H9 (cell line): Measurements from ENCODE around the gene TNIP1. TPM values are rescaled to one million over a fixed set of nuclear protein-coding genes. Genes with fewer than 3 reads are reported as not detected.

Source experiments
- DNase-seq: peaks from one replicate; pipeline ENCODE4 v3.0.0-alpha.2; 2017
- H2AFZ ChIP-seq: one replicate; pipeline ENCODE4 v1.6.1; 2013; ENCODE audit warnings: mild to moderate bottlenecking, low read length, control low read depth, moderate library complexity
- H2AK5ac ChIP-seq: 2 replicates; pipeline ENCODE4 v1.6.1; 2013; ENCODE audit warnings: low read length, control low read depth, mixed read lengths; ENCODE audit not compliant: insufficient read length
- H2BK120ac ChIP-seq: one replicate; pipeline ENCODE4 v1.6.1; 2013; ENCODE audit warnings: low read depth, mild to moderate bottlenecking, low read length, control low read depth, inconsistent platforms; ENCODE audit not compliant: poor library complexity, severe bottlenecking
- H2BK12ac ChIP-seq: 2 replicates; pipeline ENCODE4 v1.6.1; 2013; ENCODE audit warnings: low read length, control low read depth, mixed read lengths, low read depth; ENCODE audit not compliant: insufficient read length
- H2BK15ac ChIP-seq: 2 replicates; pipeline ENCODE4 v1.6.1; 2013; ENCODE audit warnings: low read depth, low read length, control low read depth
- H2BK20ac ChIP-seq: one replicate; pipeline ENCODE4 v1.6.1; 2013; ENCODE audit warnings: low read depth, mild to moderate bottlenecking, low read length, control low read depth, inconsistent platforms; ENCODE audit not compliant: poor library complexity, severe bottlenecking
- H2BK5ac ChIP-seq: 2 replicates; pipeline ENCODE4 v1.6.1; 2013; ENCODE audit warnings: low read length, control low read depth, mixed read lengths; ENCODE audit not compliant: insufficient read length
- H3K14ac ChIP-seq: 2 replicates; pipeline ENCODE4 v1.6.1; 2013; ENCODE audit warnings: low read length, control low read depth; ENCODE audit not compliant: insufficient read depth
- H3K18ac ChIP-seq: 2 replicates; pipeline ENCODE4 v1.6.1; 2013; ENCODE audit warnings: low read depth, mild to moderate bottlenecking, mixed read lengths, low read length, control low read depth; ENCODE audit not compliant: insufficient read length
- H3K23ac ChIP-seq: 2 replicates; pipeline ENCODE4 v1.6.1; 2013; ENCODE audit warnings: low read length, control low read depth, mixed read lengths, low read depth; ENCODE audit not compliant: insufficient read length
- H3K23me2 ChIP-seq: 2 replicates; pipeline ENCODE4 v1.6.1; 2013; ENCODE audit warnings: low read depth, mild to moderate bottlenecking, mixed read lengths, low read length, control low read depth; ENCODE audit not compliant: insufficient read length, poor library complexity, severe bottlenecking
- H3K27ac ChIP-seq: 2 replicates; pipeline ENCODE4 v1.5.1; 2013; ENCODE audit warnings: low read length, control low read depth, mixed read lengths, low read depth; ENCODE audit not compliant: insufficient read length
- H3K27me3 ChIP-seq: 2 replicates; pipeline ENCODE4 v1.6.1; 2013; ENCODE audit warnings: low read length, control low read depth, inconsistent platforms; ENCODE audit not compliant: insufficient read depth
- H3K4ac ChIP-seq: 2 replicates; pipeline ENCODE4 v1.6.1; 2013; ENCODE audit warnings: low read depth, mild to moderate bottlenecking, control low read depth, inconsistent platforms, low read length, moderate library complexity
- H3K4me1 ChIP-seq: 2 replicates; pipeline ENCODE4 v1.6.1; 2013; ENCODE audit warnings: low read length, control low read depth, inconsistent platforms; ENCODE audit not compliant: insufficient read depth
- H3K4me2 ChIP-seq: 2 replicates; pipeline ENCODE4 v1.6.1; 2013; ENCODE audit warnings: low read length, control low read depth, mixed read lengths; ENCODE audit not compliant: insufficient read length, insufficient read depth
- H3K56ac ChIP-seq: 2 replicates; pipeline ENCODE4 v1.6.1; 2013; ENCODE audit warnings: low read depth, mild to moderate bottlenecking, mixed read lengths, low read length, control low read depth; ENCODE audit not compliant: insufficient read length
- H3K79me1 ChIP-seq: 2 replicates; pipeline ENCODE4 v1.6.1; 2013; ENCODE audit warnings: low read depth, mild to moderate bottlenecking, moderate library complexity, low read length, control low read depth, inconsistent platforms; ENCODE audit not compliant: insufficient read depth, poor library complexity, severe bottlenecking
- H3K79me2 ChIP-seq: 2 replicates; pipeline ENCODE4 v1.6.1; 2013; ENCODE audit warnings: low read length, control low read depth, inconsistent platforms; ENCODE audit not compliant: insufficient read depth
- H3K9ac ChIP-seq: 2 replicates; pipeline ENCODE4 v1.6.1; 2013; ENCODE audit warnings: low read length, control low read depth, mixed read lengths; ENCODE audit not compliant: insufficient read length; ENCODE audit errors: extremely low read depth
- H3K9me3 ChIP-seq: one replicate; pipeline ENCODE4 v1.6.1; 2013; ENCODE audit warnings: low read depth, low read length, inconsistent platforms; ENCODE audit not compliant: control insufficient read depth
- H3T11ph ChIP-seq: one replicate; pipeline ENCODE4 v1.6.1; 2013; ENCODE audit warnings: mild to moderate bottlenecking, low read length, control low read depth, inconsistent platforms
- H4K20me1 ChIP-seq: one replicate; pipeline ENCODE4 v1.6.1; 2013; ENCODE audit not compliant: control insufficient read depth, insufficient read length, insufficient read depth
- H4K5ac ChIP-seq: 2 replicates; pipeline ENCODE4 v1.6.1; 2013; ENCODE audit warnings: low read depth, mild to moderate bottlenecking, mixed read lengths, low read length, control low read depth; ENCODE audit not compliant: insufficient read length
- H4K8ac ChIP-seq: replicated peaks from 2 replicates; pipeline ENCODE4 v1.6.1; 2013; ENCODE audit warnings: low read length, control low read depth, mixed read lengths, low read depth; ENCODE audit not compliant: insufficient read length
- H4K91ac ChIP-seq: 2 replicates; pipeline ENCODE4 v1.6.1; 2013; ENCODE audit warnings: low read depth, mild to moderate bottlenecking, moderate library complexity, mixed read lengths, low read length, control low read depth; ENCODE audit not compliant: insufficient read length
- H3K27ac Mint-ChIP-seq, 3 experiments: 2 replicates in 2 of 3; 3 replicates in 1 of 3; pipeline ENCODE4 v1.8.0; 2020 to 2021; ENCODE audit warnings: mixed read lengths in 3 of 3, mild to moderate bottlenecking in 1 of 3, moderate library complexity in 1 of 3
- H3K27me3 Mint-ChIP-seq: 2 replicates; pipeline ENCODE4 v1.8.0; 2021; ENCODE audit warnings: low read depth, mild to moderate bottlenecking, moderate library complexity, mixed read lengths
- H3K36me3 Mint-ChIP-seq, 3 experiments: 2 replicates in 2 of 3; 3 replicates in 1 of 3; pipeline ENCODE4 v1.8.0; 2020 to 2021; ENCODE audit warnings: low read depth in 3 of 3, mixed read lengths in 3 of 3; ENCODE audit not compliant: insufficient read depth in 1 of 3
- H3K4me1 Mint-ChIP-seq, 2 experiments: 2 replicates each; pipeline ENCODE4 v1.8.0; 2020; ENCODE audit warnings: mixed read lengths in 2 of 2
- H3K4me3 Mint-ChIP-seq, 2 experiments: 2 replicates in 1 of 2; 3 replicates in 1 of 2; pipeline ENCODE4 v1.8.0; 2020 to 2021; ENCODE audit warnings: mild to moderate bottlenecking in 2 of 2, mixed read lengths in 2 of 2, moderate library complexity in 1 of 2
- H3K9me3 Mint-ChIP-seq, 2 experiments: 2 replicates in 1 of 2; 3 replicates in 1 of 2; pipeline ENCODE4 v1.8.0; 2020; ENCODE audit warnings: mild to moderate bottlenecking in 2 of 2, mixed read lengths in 2 of 2, moderate library complexity in 1 of 2
- CTCF ChIP-seq: fragments of 200-600 bp; sonication (generic); conservative IDR thresholded peaks from 3 replicates; pipeline ENCODE4 v1.8.0; 2021; ENCODE audit warnings: antibody characterized with exemption, mild to moderate bottlenecking
- WGBS: extraction: QIAGEN DNeasy Blood & Tissue Kit; methylation state at CpG from one replicate; pipeline ENCODE4 v1.1.7; 2013; ENCODE audit warnings: missing lambda C conversion rate, low lambda C conversion rate, mixed read lengths; ENCODE audit not compliant: insufficient read length; ENCODE audit errors: extremely low coverage; 5-methylcytosine and 5-hydroxymethylcytosine counted together
- total RNA-seq: library from RNA; stranded (reverse); gene quantifications from 2 replicates; pipeline ENCODE4 v1.2.1, GENCODE V29; 2021

TNIP1 gene
- total RNA-seq, 1 experiment from 2014 or later: 40.8 TPM

- H3K23me2 ChIP-seq: no peaks in the 10 kb centered on the region
- Mint-ChIP-seq H3K27me3 (no peaks in the 10 kb centered on the region; the same call in 1 of the 2 replicates), H3K4me1 (peaks cover 7 to 8% of the 10 kb centered on the region in 2 experiments), H3K36me3 (no peaks in the 10 kb centered on the region), H3K27ac (no peak overlapping the region), H3K9me3 (peaks cover 3 to 10% of the 10 kb centered on the region in 2 experiments; a peak in 3 of 5 replicates), H3K4me3 (no peak overlapping the region; a peak in 1 of 5 replicates)
- no peaks in the 10 kb centered on the region for H3K27me3 ChIP-seq
- H4K91ac ChIP-seq: no peak overlapping the region
- no peaks in the 10 kb centered on the region for H4K20me1 ChIP-seq
- H2BK15ac ChIP-seq: no peak overlapping the region
- no peak overlapping the region for H3K23ac ChIP-seq
- no peak overlapping the region for H3K4ac ChIP-seq
- H3K27ac ChIP-seq: no peak overlapping the region
- no peak overlapping the region for H3K4me2 ChIP-seq
- no peak overlapping the region for H4K5ac ChIP-seq
- no peaks in the 10 kb centered on the region for H3K9me3 ChIP-seq
- H3K79me2 ChIP-seq: no peaks in the 10 kb centered on the region
- WGBS: no CpG with 5 or more reads among the region's 7 CpGs
- no peak overlapping the region for H3K18ac ChIP-seq
- no peak overlapping the region for H2BK12ac ChIP-seq
- H2AFZ ChIP-seq: no peak overlapping the region
- H2BK20ac ChIP-seq: no peak overlapping the region
- no peaks in the 10 kb centered on the region for H3K4me1 ChIP-seq
- no peak overlapping the region for H2AK5ac ChIP-seq
- DNase-seq: peak; percentile 20
- no peak overlapping the region for H3K9ac ChIP-seq
- no peak overlapping the region for H2BK120ac ChIP-seq
- no peaks in the 10 kb centered on the region for H3K79me1 ChIP-seq
- H3K56ac ChIP-seq: no peak overlapping the region
- no peak overlapping the region for H3K14ac ChIP-seq
- no peak for TF ChIP-seq CTCF
- no peak overlapping the region for H4K8ac ChIP-seq
- no peak overlapping the region for H3T11ph ChIP-seq
- no peak overlapping the region for H2BK5ac ChIP-seq
Measured at GRCh38 chr5:150999704-151000442, 81.0 kb downstream of the TNIP1 start.
